ENCODE results near the gene ROR1. TPM values are rescaled to one million over a fixed set of nuclear protein-coding genes. Genes with fewer than 3 reads are reported as not detected.

ROR1 gene
- total RNA-seq, 1 experiment from 2014 or later, result 33.8 TPM

- Mint-ChIP-seq H3K27ac (ENCODE audit: unreplicated experiment) (no peak overlapping the region), H3K27me3 (ENCODE audit: unreplicated experiment) (no peaks in the 10 kb centered on the region), H3K4me1 (ENCODE audit: low read depth, unreplicated experiment) (peaks cover 31% of the 10 kb centered on the region), H3K36me3 (ENCODE audit: insufficient read depth, unreplicated experiment) (peaks cover 3% of the 10 kb centered on the region), H3K9me3 (ENCODE audit: low read depth, unreplicated experiment) (peaks cover 2% of the 10 kb centered on the region), H3K4me3 (ENCODE audit: low read depth, unreplicated experiment) (no peak overlapping the region)
- TF ChIP-seq CTCF (IDR thresholded peaks at IDR 0.05; ENCODE audit: unreplicated experiment), result no peak
- CTCF ChIA-PET, result no interaction called here
- intact Hi-C loops (cut with micrococcal nuclease; ENCODE audit: unreplicated experiment), result no loop called here
- no TSS peak for BruUV-seq (replicated peaks)
- no peak for DNase-seq
Observed at GRCh38 chr1:63974966-63975365, 201.1 kb downstream of the ROR1 start.

- CTCF ChIA-PET, result no interaction called here
- DNase-seq, result no peak
- no peaks in the 10 kb centered on the region for H3K36me3 Mint-ChIP-seq (ENCODE audit: insufficient read depth, unreplicated experiment)
- no TSS peak for BruUV-seq (replicated peaks)
- H3K4me1 Mint-ChIP-seq (ENCODE audit: low read depth, unreplicated experiment), result peaks cover 31% of the 10 kb centered on the region
- intact Hi-C loops (cut with micrococcal nuclease; ENCODE audit: unreplicated experiment), result no loop called here
- peaks cover 2% of the 10 kb centered on the region for H3K9me3 Mint-ChIP-seq (ENCODE audit: low read depth, unreplicated experiment)
- H3K27ac Mint-ChIP-seq (ENCODE audit: unreplicated experiment), result no peak overlapping the region
- no peak for TF ChIP-seq CTCF (IDR thresholded peaks at IDR 0.05; ENCODE audit: unreplicated experiment)
- H3K4me3 Mint-ChIP-seq (ENCODE audit: low read depth, unreplicated experiment), result no peak overlapping the region
- no peaks in the 10 kb centered on the region for H3K27me3 Mint-ChIP-seq (ENCODE audit: unreplicated experiment)
Observed at GRCh38 chr1:63975481-63975880, 201.7 kb downstream of the ROR1 start.

- CTCF ChIA-PET, result no interaction called here
- no peak for TF ChIP-seq CTCF (IDR thresholded peaks at IDR 0.05; ENCODE audit: unreplicated experiment)
- Mint-ChIP-seq H3K27ac (ENCODE audit: unreplicated experiment) (no peak overlapping the region), H3K4me3 (ENCODE audit: low read depth, unreplicated experiment) (no peak overlapping the region), H3K27me3 (ENCODE audit: unreplicated experiment) (no peaks in the 10 kb centered on the region), H3K4me1 (ENCODE audit: low read depth, unreplicated experiment) (peaks cover 32% of the 10 kb centered on the region), H3K9me3 (ENCODE audit: low read depth, unreplicated experiment) (peaks cover 2% of the 10 kb centered on the region), H3K36me3 (ENCODE audit: insufficient read depth, unreplicated experiment) (no peaks in the 10 kb centered on the region)
- no peak for DNase-seq
- intact Hi-C loops (cut with micrococcal nuclease; ENCODE audit: unreplicated experiment), result no loop called here
- BruUV-seq (replicated peaks), result no TSS peak
Observed at GRCh38 chr1:63976006-63976405, 202.2 kb downstream of the ROR1 start.

- H3K27me3 Mint-ChIP-seq (ENCODE audit: unreplicated experiment), result no peaks in the 10 kb centered on the region
- intact Hi-C loops (cut with micrococcal nuclease; ENCODE audit: unreplicated experiment), result no loop called here
Observed at GRCh38 chr1:63977466-63977865, 203.6 kb downstream of the ROR1 start.

More at GRCh38 chr1:63977466-63977865, 203.6 kb downstream of the ROR1 start:
- BruUV-seq (replicated peaks), result no TSS peak
- no peaks in the 10 kb centered on the region for H3K36me3 Mint-ChIP-seq (ENCODE audit: insufficient read depth, unreplicated experiment)
- H3K4me3 Mint-ChIP-seq (ENCODE audit: low read depth, unreplicated experiment), result no peak overlapping the region
- CTCF ChIA-PET, result no interaction called here
- H3K4me1 Mint-ChIP-seq (ENCODE audit: low read depth, unreplicated experiment), result peaks cover 32% of the 10 kb centered on the region
- DNase-seq, result no peak
- H3K27ac Mint-ChIP-seq (ENCODE audit: unreplicated experiment), result no peak overlapping the region
- TF ChIP-seq CTCF (IDR thresholded peaks at IDR 0.05; ENCODE audit: unreplicated experiment), result no peak
- peaks cover 2% of the 10 kb centered on the region for H3K9me3 Mint-ChIP-seq (ENCODE audit: low read depth, unreplicated experiment)

All from Calu3 (cell line).